ENCODE data around the gene UCHL1.

DNA sequence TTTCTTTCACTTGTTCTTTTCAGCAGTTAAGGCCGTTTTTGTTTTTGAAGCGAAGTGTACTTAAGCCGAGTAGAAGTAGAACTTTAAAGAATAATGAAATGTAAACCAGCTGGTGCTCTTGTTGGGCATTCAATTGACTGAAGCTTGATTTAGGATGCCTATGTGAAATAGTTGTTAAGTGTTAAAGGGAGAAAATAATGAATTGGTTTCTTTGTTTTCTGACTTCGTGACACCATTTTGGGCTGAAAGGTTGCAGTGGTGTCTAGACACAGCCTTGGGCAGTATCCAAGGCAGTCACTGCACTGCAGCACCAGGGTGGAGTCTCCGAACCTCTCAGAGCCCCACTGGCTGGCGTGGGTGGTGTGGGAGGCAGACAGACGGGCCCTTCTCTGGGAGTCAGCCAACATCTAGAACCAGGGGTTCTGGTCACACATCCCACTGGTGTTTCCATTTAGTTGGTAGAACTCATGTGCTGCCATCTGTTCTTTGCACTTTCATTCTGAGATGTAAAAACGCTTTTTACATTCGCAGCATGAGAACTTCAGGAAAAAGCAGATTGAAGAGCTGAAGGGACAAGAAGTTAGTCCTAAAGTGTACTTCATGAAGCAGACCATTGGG, 3.5 kb downstream of the UCHL1 start:
- TF ChIP-seq POLR2AphosphoS5 (IDR thresholded peaks at IDR 0.05; ENCODE audit: low read depth, low read length) = no peak
- TF ChIP-seq, protein P1, sequence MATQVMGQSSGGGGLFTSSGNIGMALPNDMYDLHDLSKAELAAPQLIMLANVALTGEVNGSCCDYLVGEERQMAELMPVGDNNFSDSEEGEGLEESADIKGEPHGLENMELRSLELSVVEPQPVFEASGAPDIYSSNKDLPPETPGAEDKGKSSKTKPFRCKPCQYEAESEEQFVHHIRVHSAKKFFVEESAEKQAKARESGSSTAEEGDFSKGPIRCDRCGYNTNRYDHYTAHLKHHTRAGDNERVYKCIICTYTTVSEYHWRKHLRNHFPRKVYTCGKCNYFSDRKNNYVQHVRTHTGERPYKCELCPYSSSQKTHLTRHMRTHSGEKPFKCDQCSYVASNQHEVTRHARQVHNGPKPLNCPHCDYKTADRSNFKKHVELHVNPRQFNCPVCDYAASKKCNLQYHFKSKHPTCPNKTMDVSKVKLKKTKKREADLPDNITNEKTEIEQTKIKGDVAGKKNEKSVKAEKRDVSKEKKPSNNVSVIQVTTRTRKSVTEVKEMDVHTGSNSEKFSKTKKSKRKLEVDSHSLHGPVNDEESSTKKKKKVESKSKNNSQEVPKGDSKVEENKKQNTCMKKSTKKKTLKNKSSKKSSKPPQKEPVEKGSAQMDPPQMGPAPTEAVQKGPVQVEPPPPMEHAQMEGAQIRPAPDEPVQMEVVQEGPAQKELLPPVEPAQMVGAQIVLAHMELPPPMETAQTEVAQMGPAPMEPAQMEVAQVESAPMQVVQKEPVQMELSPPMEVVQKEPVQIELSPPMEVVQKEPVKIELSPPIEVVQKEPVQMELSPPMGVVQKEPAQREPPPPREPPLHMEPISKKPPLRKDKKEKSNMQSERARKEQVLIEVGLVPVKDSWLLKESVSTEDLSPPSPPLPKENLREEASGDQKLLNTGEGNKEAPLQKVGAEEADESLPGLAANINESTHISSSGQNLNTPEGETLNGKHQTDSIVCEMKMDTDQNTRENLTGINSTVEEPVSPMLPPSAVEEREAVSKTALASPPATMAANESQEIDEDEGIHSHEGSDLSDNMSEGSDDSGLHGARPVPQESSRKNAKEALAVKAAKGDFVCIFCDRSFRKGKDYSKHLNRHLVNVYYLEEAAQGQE (IDR thresholded peaks at IDR 0.05; ENCODE audit: insufficient read depth in 1 of 2, low read depth in 2 of 2, low read length in 2 of 2) = no peak
- TF ChIP-seq SIN3A (IDR thresholded peaks at IDR 0.05; ENCODE audit: borderline replicate concordance, insufficient read depth, low read length) = no peak
- no peak for TF ChIP-seq FOXP2 (optimal IDR thresholded peaks at IDR 0.05; ENCODE audit: borderline replicate concordance, extremely low read depth, extremely low read length, insufficient read depth)
- TF ChIP-seq TAF1 (IDR thresholded peaks at IDR 0.05; ENCODE audit: borderline replicate concordance, insufficient read depth, low read length) = no peak

All from PFSK-1 (cell line).